ENCODE data around the gene DEXI.

Gene DEXI

GRCh38 chr16:10906914-10907756 is 35.1 kb downstream of the DEXI start:
- no peak for FAIRE-seq
- DNase-seq (ENCODE audit: insufficient read length, low spot score): no peak
- no peak for TF ChIP-seq POLR2A (IDR thresholded peaks at IDR 0.05; ENCODE audit: low read depth, low read length)
- no peak for TF ChIP-seq POLR2AphosphoS5 (IDR thresholded peaks at IDR 0.05; ENCODE audit: low read depth, low read length)
- TF ChIP-seq SPI1 (IDR thresholded peaks at IDR 0.05; ENCODE audit: low read depth, low read length): no peak
- TF ChIP-seq TAF1 (IDR thresholded peaks at IDR 0.05; ENCODE audit: low read depth, low read length): no peak
- no peak for TF ChIP-seq POU2F2 (IDR thresholded peaks at IDR 0.05; ENCODE audit: low read depth, low read length)
- TF ChIP-seq PAX5 (IDR thresholded peaks at IDR 0.05; ENCODE audit: insufficient read depth, low read length, severe bottlenecking): no peak

- DNase-seq (ENCODE audit: insufficient read length, low spot score) (no peak), FAIRE-seq (no peak)
- TF ChIP-seq POLR2AphosphoS5 (IDR thresholded peaks at IDR 0.05; ENCODE audit: low read depth, low read length) (no peak), PAX5 (IDR thresholded peaks at IDR 0.05; ENCODE audit: insufficient read depth, low read length, severe bottlenecking) (no peak), POLR2A (IDR thresholded peaks at IDR 0.05; ENCODE audit: low read depth, low read length) (no peak), TAF1 (IDR thresholded peaks at IDR 0.05; ENCODE audit: low read depth, low read length) (no peak), SPI1 (IDR thresholded peaks at IDR 0.05; ENCODE audit: low read depth, low read length) (no peak), POU2F2 (IDR thresholded peaks at IDR 0.05; ENCODE audit: low read depth, low read length) (no peak)
Observed at GRCh38 chr16:10906482-10906881, 35.8 kb downstream of the DEXI start.

- no peak for DNase-seq (ENCODE audit: insufficient read length, low spot score)
- TF ChIP-seq POLR2AphosphoS5 (IDR thresholded peaks at IDR 0.05; ENCODE audit: low read depth, low read length): no peak
- no peak for TF ChIP-seq SPI1 (IDR thresholded peaks at IDR 0.05; ENCODE audit: low read depth, low read length)
- TF ChIP-seq PAX5 (IDR thresholded peaks at IDR 0.05; ENCODE audit: insufficient read depth, low read length, severe bottlenecking): no peak
- TF ChIP-seq POU2F2 (IDR thresholded peaks at IDR 0.05; ENCODE audit: low read depth, low read length): no peak
- TF ChIP-seq TAF1 (IDR thresholded peaks at IDR 0.05; ENCODE audit: low read depth, low read length): no peak
- TF ChIP-seq POLR2A (IDR thresholded peaks at IDR 0.05; ENCODE audit: low read depth, low read length): no peak
- FAIRE-seq: no peak
Observed at GRCh38 chr16:10902999-10903398, 39.3 kb downstream of the DEXI start.

GRCh38 chr16:10897134-10897533 is 45.1 kb downstream of the DEXI start:
- DNase-seq (ENCODE audit: insufficient read length, low spot score) (no peak), FAIRE-seq (peak; percentile 75)
- no peak for TF ChIP-seq PAX5 (IDR thresholded peaks at IDR 0.05; ENCODE audit: insufficient read depth, low read length, severe bottlenecking)
- no peak for TF ChIP-seq POU2F2 (IDR thresholded peaks at IDR 0.05; ENCODE audit: low read depth, low read length)
- no peak for TF ChIP-seq POLR2A (IDR thresholded peaks at IDR 0.05; ENCODE audit: low read depth, low read length)
- TF ChIP-seq POLR2AphosphoS5 (IDR thresholded peaks at IDR 0.05; ENCODE audit: low read depth, low read length): no peak
- no peak for TF ChIP-seq TAF1 (IDR thresholded peaks at IDR 0.05; ENCODE audit: low read depth, low read length)
- TF ChIP-seq SPI1 (IDR thresholded peaks at IDR 0.05; ENCODE audit: low read depth, low read length): peak; percentile 89

- peak; percentile 56 for FAIRE-seq
- TF ChIP-seq SPI1 (IDR thresholded peaks at IDR 0.05; ENCODE audit: low read depth, low read length): peak; percentile 75
- TF ChIP-seq POLR2AphosphoS5 (IDR thresholded peaks at IDR 0.05; ENCODE audit: low read depth, low read length): no peak
- no peak for TF ChIP-seq PAX5 (IDR thresholded peaks at IDR 0.05; ENCODE audit: insufficient read depth, low read length, severe bottlenecking)
- no peak for TF ChIP-seq TAF1 (IDR thresholded peaks at IDR 0.05; ENCODE audit: low read depth, low read length)
- no peak for TF ChIP-seq POLR2A (IDR thresholded peaks at IDR 0.05; ENCODE audit: low read depth, low read length)
Observed at GRCh38 chr16:10896723-10897122, 45.5 kb downstream of the DEXI start.

GRCh38 chr16:10896165-10896564 is 46.1 kb downstream of the DEXI start:
- FAIRE-seq: no peak
- TF ChIP-seq TAF1 (IDR thresholded peaks at IDR 0.05; ENCODE audit: low read depth, low read length) (no peak), SPI1 (IDR thresholded peaks at IDR 0.05; ENCODE audit: low read depth, low read length) (no peak), PAX5 (IDR thresholded peaks at IDR 0.05; ENCODE audit: insufficient read depth, low read length, severe bottlenecking) (no peak), POLR2A (IDR thresholded peaks at IDR 0.05; ENCODE audit: low read depth, low read length) (no peak), POU2F2 (IDR thresholded peaks at IDR 0.05; ENCODE audit: low read depth, low read length) (no peak), POLR2AphosphoS5 (IDR thresholded peaks at IDR 0.05; ENCODE audit: low read depth, low read length) (no peak)

More at GRCh38 chr16:10896723-10897122, 45.5 kb downstream of the DEXI start:
- no peak for DNase-seq (ENCODE audit: insufficient read length, low spot score)

GRCh38 chr16:10895053-10895946 is 47.0 kb downstream of the DEXI start:
- DNase-seq (ENCODE audit: insufficient read length, low spot score) (no peak), FAIRE-seq (peak; percentile 33)
- TF ChIP-seq POLR2A (IDR thresholded peaks at IDR 0.05; ENCODE audit: low read depth, low read length) (no peak), PAX5 (IDR thresholded peaks at IDR 0.05; ENCODE audit: insufficient read depth, low read length, severe bottlenecking) (no peak), POLR2AphosphoS5 (IDR thresholded peaks at IDR 0.05; ENCODE audit: low read depth, low read length) (no peak), TAF1 (IDR thresholded peaks at IDR 0.05; ENCODE audit: low read depth, low read length) (no peak), SPI1 (IDR thresholded peaks at IDR 0.05; ENCODE audit: low read depth, low read length) (no peak), POU2F2 (IDR thresholded peaks at IDR 0.05; ENCODE audit: low read depth, low read length) (no peak)

More at GRCh38 chr16:10896165-10896564, 46.1 kb downstream of the DEXI start:
- no peak for DNase-seq (ENCODE audit: insufficient read length, low spot score)

- peak; percentile 23 for FAIRE-seq
- DNase-seq (ENCODE audit: insufficient read length, low spot score): no peak
- TF ChIP-seq TAF1 (IDR thresholded peaks at IDR 0.05; ENCODE audit: low read depth, low read length) (no peak), SPI1 (IDR thresholded peaks at IDR 0.05; ENCODE audit: low read depth, low read length) (no peak), PAX5 (IDR thresholded peaks at IDR 0.05; ENCODE audit: insufficient read depth, low read length, severe bottlenecking) (no peak), POLR2A (IDR thresholded peaks at IDR 0.05; ENCODE audit: low read depth, low read length) (no peak), POU2F2 (IDR thresholded peaks at IDR 0.05; ENCODE audit: low read depth, low read length) (no peak), POLR2AphosphoS5 (IDR thresholded peaks at IDR 0.05; ENCODE audit: low read depth, low read length) (no peak)
Observed at GRCh38 chr16:10892782-10893318, 49.4 kb downstream of the DEXI start.

All from GM12891 (cell line).